Measurements from ENCODE around the gene STAG1. TPM values are rescaled to one million over a fixed set of nuclear protein-coding genes. Genes with fewer than 3 reads are reported as not detected.

STAG1 gene
- total and polyA plus RNA-seq, 9 of the 15 experiments (the other 6 are each of a cell fraction or from before 2014, with no cell fraction given): 2.7 to 17.7 (median 8.8) TPM

DNA sequence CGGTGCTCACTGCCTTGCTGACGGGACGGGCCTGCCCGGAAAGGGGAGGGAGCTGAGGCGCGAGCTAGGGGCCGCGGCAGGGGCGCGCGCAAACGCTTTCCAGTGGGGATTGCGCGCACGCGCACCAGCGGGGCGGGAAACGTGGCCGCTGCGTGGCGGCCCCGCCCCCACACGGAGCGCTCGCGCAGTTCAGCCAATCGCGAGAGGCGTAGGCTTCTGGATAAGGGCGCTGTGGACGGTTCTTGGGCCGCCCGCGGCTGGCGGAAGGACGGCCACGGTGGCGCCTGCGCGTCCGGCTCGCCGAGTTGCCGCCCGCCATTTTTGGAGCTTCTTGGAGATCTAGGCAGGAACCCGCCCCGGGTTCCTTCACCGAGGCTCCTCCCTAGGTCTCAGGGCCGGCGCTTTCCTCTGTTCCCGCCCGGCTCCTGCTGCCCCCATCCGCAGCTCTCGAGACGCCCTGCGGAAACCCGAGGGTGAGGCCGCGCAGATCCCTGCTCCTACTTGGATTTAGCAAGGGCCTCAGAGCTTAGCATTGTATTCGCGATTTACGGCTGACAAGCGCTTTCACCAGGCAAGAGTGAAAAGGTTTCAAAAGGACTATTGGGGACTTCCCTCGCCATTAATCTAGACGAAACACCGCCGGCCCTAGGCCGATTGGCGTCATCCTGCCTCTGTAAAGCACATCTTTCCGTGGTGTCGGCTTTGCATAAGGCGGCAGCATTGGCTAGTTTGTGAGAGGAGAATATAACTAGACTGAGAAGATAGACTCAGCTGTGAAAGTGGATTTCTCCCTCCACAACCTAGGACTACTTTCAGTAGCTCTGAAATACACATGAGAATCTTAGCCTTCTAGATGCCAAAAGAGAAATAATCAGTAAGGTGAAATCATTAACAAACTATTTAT, 496 bp upstream of the STAG1 start (continued):
- TF ChIP-seq CHD7 (IDR thresholded peaks at IDR 0.05; ENCODE audit: low read depth, low read length) (no peak), HSF4 (CRISPR knock-in tag; IDR thresholded peaks at IDR 0.05; ENCODE audit: borderline replicate concordance) (no peak), ZNF778 (CRISPR knock-in tag; IDR thresholded peaks at IDR 0.05) (no peak), TAF1 (IDR thresholded peaks at IDR 0.05; ENCODE audit: control insufficient read depth, extremely low read depth, insufficient read depth, low read length, severe bottlenecking) (peak; percentile 61)
- TF ChIP-seq, protein P1, sequence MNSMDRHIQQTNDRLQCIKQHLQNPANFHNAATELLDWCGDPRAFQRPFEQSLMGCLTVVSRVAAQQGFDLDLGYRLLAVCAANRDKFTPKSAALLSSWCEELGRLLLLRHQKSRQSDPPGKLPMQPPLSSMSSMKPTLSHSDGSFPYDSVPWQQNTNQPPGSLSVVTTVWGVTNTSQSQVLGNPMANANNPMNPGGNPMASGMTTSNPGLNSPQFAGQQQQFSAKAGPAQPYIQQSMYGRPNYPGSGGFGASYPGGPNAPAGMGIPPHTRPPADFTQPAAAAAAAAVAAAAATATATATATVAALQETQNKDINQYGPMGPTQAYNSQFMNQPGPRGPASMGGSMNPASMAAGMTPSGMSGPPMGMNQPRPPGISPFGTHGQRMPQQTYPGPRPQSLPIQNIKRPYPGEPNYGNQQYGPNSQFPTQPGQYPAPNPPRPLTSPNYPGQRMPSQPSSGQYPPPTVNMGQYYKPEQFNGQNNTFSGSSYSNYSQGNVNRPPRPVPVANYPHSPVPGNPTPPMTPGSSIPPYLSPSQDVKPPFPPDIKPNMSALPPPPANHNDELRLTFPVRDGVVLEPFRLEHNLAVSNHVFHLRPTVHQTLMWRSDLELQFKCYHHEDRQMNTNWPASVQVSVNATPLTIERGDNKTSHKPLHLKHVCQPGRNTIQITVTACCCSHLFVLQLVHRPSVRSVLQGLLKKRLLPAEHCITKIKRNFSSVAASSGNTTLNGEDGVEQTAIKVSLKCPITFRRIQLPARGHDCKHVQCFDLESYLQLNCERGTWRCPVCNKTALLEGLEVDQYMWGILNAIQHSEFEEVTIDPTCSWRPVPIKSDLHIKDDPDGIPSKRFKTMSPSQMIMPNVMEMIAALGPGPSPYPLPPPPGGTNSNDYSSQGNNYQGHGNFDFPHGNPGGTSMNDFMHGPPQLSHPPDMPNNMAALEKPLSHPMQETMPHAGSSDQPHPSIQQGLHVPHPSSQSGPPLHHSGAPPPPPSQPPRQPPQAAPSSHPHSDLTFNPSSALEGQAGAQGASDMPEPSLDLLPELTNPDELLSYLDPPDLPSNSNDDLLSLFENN (IDR thresholded peaks at IDR 0.05; ENCODE audit: low read depth in 2 of 2, low read length in 2 of 2): peak in 1 of 2 experiments; percentile 21; a peak in 1 of 4 replicates
- TF ChIP-seq, protein P2, sequence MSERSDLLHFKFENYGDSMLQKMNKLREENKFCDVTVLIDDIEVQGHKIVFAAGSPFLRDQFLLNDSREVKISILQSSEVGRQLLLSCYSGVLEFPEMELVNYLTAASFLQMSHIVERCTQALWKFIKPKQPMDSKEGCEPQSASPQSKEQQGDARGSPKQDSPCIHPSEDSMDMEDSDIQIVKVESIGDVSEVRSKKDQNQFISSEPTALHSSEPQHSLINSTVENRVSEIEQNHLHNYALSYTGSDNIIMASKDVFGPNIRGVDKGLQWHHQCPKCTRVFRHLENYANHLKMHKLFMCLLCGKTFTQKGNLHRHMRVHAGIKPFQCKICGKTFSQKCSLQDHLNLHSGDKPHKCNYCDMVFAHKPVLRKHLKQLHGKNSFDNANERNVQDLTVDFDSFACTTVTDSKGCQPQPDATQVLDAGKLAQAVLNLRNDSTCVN (CRISPR knock-in tag; IDR thresholded peaks at IDR 0.05): no peak
- TF ChIP-seq, protein P3, sequence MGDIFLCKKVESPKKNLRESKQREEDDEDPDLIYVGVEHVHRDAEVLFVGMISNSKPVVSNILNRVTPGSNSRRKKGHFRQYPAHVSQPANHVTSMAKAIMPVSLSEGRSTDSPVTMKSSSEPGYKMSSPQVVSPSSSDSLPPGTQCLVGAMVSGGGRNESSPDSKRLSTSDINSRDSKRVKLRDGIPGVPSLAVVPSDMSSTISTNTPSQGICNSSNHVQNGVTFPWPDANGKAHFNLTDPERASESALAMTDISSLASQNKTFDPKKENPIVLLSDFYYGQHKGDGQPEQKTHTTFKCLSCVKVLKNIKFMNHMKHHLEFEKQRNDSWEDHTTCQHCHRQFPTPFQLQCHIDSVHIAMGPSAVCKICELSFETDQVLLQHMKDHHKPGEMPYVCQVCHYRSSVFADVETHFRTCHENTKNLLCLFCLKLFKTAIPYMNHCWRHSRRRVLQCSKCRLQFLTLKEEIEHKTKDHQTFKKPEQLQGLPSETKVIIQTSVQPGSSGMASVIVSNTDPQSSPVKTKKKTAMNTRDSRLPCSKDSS (IDR thresholded peaks at IDR 0.05; ENCODE audit: low read depth, partially characterized antibody): no peak

All from K562 (cell line).